Pancreas (tissue), 10 donors: ENCODE measurements around the gene GSN. TPM values are rescaled to one million over a fixed set of nuclear protein-coding genes. Genes with fewer than 3 reads are reported as not detected.

Experiments used
- ATAC-seq, 4 donors: fragments of 200-7000 bp; cut with Tn5 transposase; one replicate each; pipeline versions ENCODE4 v1.8.0 to v1.9.1; 2020; ENCODE audit warnings: mild to moderate bottlenecking in 4 of 4, moderate library complexity in 4 of 4
- DNase-seq, 6 donors: peaks; one replicate each; pipeline ENCODE4 v3.0.0-alpha.2; 2020
- FAIRE-seq: peaks from 2 replicates; lab custom pipeline; 2012; peaks lifted over from hg19 to GRCh38; lab: Jason Lieb, UNC
- H3K27ac ChIP-seq, 4 donors: fragments of 200-600 bp; sonication (generic); 1 replicate in 3 of 4; 2 replicates in 1 of 4; pipeline versions ENCODE4 v1.5.0 to v1.8.0; 2020
- H3K27me3 ChIP-seq, 4 donors: fragments of 200-600 bp; one replicate each; pipeline ENCODE4 v1.8.0; 2021
- H3K36me3 ChIP-seq, 3 donors: fragments of 200-600 bp; sonication (generic) in 1 of 3; one replicate each; pipeline versions ENCODE4 v1.5.0 to v1.8.0; 2020 to 2021
- H3K4me1 ChIP-seq, 3 donors: fragments of 200-600 bp; one replicate each; pipeline ENCODE4 v1.8.0; 2021
- H3K4me3 ChIP-seq, 4 donors: fragments of 200-600 bp; sonication (generic) in 2 of 4; one replicate each; pipeline versions ENCODE4 v1.5.0 to v1.8.0; 2020 to 2021
- H3K9me3 ChIP-seq, 4 donors: fragments of 200-600 bp; one replicate each; pipeline ENCODE4 v1.8.0; 2021
- WGBS, 2 donors: extraction: QIAGEN DNeasy Blood & Tissue Kit; methylation state at CpG; one replicate each; pipeline ENCODE4 v1.1.7; 2013; 5-methylcytosine and 5-hydroxymethylcytosine counted together
- intact Hi-C, 3 donors: fragments of 100-400 bp; cut with DNase I; formaldehyde crosslinking; loops; one replicate each; pipeline versions ENCODE4 v1.11.1 to v1.14.2; 2022
- polyA plus RNA-seq, 2 donors: library from polyadenylated mRNA; stranded (reverse); fragments of 200-250 nt; gene quantifications; one replicate each; pipeline ENCODE4 v1.2.3, GENCODE V29; 2013
- total RNA-seq, 6 donors: library from RNA; stranded (reverse); fragmentation: NEBNext Ultra II Directional in 4 of 6; extraction: Animal tissue kit (Norgen Biotek cat#: 25700) in 4 of 6; gene quantifications; one replicate each; pipeline versions ENCODE4 v1.2.1 to v1.2.4, GENCODE V29; 2021 to 2023
- TF ChIP-seq, protein P1 (sequence below), 4 donors: fragments of 200-600 bp; sonication (generic) in 3 of 4; IDR thresholded peaks; one replicate each; pipeline versions ENCODE4 v1.5.0 to v1.8.0; 2021; ENCODE audit warnings: antibody characterized with exemption in 4 of 4
- donor health status: healthy with polysubstance abuse.
- donor health status: DM: no; HTN: no; CAD: no; lungs with moderate emphysema.
- donor health status: DM: no; HTN: no; CAD: no.
- donor health status: control.
- donor health status: control.
- donor health status: Bipolar disorder and iron deficiency.
- donor health status: DM: yes; HTN: yes; CAD: no.
- donor health status: DM: no; HTN: no; CAD: no.
- donor health status: DM: no; HTN: no; CAD: no.
- donor health status: DM: yes; HTN: yes; CAD: no.

GSN gene
- total and polyA plus RNA-seq, 8 donors: 44.0 to 193 (median 132) TPM

DNA sequence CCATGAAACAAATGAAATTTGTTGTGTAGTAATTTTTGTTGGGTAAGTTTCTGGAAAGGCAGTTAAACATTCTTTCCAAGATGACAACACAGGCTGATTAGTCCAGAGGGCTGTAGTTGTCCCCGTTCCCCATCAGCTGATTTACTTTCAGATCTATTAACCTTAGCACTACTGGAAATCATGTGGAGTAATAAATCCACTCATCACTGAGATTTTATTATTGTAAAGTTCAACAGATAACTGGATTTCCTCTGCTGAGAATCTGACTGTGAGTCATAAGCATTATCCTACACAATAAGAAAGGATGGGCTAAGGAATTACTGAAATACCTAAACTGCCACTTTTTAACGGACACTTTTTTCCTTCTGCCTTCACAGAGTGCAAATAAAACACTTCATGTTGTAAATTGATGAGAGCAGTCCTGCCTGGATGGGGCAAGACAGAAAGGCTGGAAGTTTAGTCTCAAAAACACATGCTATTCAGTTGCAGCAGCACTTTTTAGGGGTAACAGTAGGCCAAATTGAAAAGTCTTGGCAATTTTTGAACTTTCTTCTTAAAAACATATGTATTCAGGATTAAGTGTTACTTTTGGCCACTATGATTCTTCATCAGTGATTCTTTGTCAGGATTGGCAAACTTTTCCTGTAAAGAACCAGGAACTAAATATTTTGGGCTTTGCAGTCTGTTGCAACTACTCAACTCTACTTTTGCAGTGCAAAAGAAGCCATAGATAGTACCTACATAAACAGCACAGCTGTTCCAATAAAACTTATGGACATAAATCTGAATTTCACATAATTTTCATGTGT, 95.1 kb downstream of the GSN start:
- Histone ChIP-seq H3K9me3 (no peaks in the 10 kb centered on the region), H3K27me3 (no peaks in the 10 kb centered on the region), H3K27ac (peak overlapping the region in 2 of 4 donors; percentile 34 to 48), H3K4me1 (peaks cover 0 to 18% (median 2%) of the 10 kb centered on the region in 3 donors), H3K4me3 (no peak overlapping the region), H3K36me3 (no peaks in the 10 kb centered on the region)
- TF ChIP-seq, protein P1, sequence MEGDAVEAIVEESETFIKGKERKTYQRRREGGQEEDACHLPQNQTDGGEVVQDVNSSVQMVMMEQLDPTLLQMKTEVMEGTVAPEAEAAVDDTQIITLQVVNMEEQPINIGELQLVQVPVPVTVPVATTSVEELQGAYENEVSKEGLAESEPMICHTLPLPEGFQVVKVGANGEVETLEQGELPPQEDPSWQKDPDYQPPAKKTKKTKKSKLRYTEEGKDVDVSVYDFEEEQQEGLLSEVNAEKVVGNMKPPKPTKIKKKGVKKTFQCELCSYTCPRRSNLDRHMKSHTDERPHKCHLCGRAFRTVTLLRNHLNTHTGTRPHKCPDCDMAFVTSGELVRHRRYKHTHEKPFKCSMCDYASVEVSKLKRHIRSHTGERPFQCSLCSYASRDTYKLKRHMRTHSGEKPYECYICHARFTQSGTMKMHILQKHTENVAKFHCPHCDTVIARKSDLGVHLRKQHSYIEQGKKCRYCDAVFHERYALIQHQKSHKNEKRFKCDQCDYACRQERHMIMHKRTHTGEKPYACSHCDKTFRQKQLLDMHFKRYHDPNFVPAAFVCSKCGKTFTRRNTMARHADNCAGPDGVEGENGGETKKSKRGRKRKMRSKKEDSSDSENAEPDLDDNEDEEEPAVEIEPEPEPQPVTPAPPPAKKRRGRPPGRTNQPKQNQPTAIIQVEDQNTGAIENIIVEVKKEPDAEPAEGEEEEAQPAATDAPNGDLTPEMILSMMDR (IDR thresholded peaks at IDR 0.05): no peak
- intact Hi-C loops: no loop called here
- WGBS, 2 donors: 45 to 60% methylated on average over 2 of the region's 2 CpGs
- FAIRE-seq (no peak), DNase-seq (no peak), ATAC-seq (peak in 2 of 4 donors; percentile 56 to 72)

DNA sequence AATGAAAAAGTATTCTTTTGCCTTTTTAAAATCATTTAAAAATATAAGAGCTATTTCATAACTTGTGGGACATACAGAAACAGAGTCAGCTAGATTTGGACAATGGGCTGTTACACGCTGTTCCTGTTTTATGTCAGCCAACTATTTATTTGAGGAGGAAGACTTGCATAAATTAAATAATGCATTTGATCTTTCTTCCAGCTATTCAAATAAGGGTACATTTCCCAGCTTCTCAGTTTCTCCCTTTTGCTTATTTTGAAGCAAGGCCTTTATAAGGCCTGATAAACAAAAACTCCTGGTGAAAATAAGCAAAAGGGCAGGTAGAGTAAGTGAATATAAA, 95.6 kb downstream of the GSN start:
- ATAC-seq (peak in 1 of 4 donors; percentile 15), DNase-seq (no peak), FAIRE-seq (peak; percentile 9)
- Histone ChIP-seq H3K4me3 (no peak overlapping the region), H3K27me3 (no peaks in the 10 kb centered on the region), H3K27ac (peak overlapping the region in 2 of 4 donors; percentile 34 to 48), H3K9me3 (no peaks in the 10 kb centered on the region), H3K4me1 (peaks cover 0 to 18% (median 6%) of the 10 kb centered on the region in 3 donors), H3K36me3 (no peaks in the 10 kb centered on the region)
- 68 to 78% methylated on average over 1 of the region's 1 CpG for WGBS, 2 donors
- TF ChIP-seq, protein P1 (IDR thresholded peaks at IDR 0.05): no peak
- intact Hi-C loops: no loop called here

DNA sequence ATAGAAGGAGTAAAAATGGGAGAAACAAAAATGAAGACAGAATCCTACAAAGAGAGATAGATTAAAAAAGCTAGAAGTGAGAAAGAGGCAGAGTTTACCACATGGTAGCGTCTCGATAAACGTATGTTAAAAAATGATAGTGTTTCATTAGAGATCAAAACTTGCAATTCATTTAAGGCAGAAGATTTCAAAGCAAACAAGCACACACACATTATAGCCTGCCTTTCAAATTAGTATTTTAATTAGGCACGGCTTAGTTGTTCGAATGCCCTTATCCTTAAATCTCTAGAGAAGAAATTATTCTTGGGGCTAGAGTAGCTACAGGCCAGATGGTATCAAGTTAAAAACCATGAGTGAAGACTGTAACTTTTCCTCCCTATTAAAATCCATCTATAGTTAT, 96.1 kb downstream of the GSN start:
- Histone ChIP-seq H3K9me3 (no peaks in the 10 kb centered on the region), H3K4me3 (no peak overlapping the region), H3K27me3 (no peaks in the 10 kb centered on the region), H3K36me3 (no peaks in the 10 kb centered on the region), H3K27ac (peak overlapping the region in 1 of 4 donors; percentile 34), H3K4me1 (peaks cover 0 to 18% (median 6%) of the 10 kb centered on the region in 3 donors)
- no peak for FAIRE-seq
- ATAC-seq: no peak
- 86 to 89% methylated on average over 5 of the region's 5 CpGs for WGBS, 2 donors
- intact Hi-C loops: no loop called here
- DNase-seq: no peak
- TF ChIP-seq, protein P1 (IDR thresholded peaks at IDR 0.05): no peak

DNA sequence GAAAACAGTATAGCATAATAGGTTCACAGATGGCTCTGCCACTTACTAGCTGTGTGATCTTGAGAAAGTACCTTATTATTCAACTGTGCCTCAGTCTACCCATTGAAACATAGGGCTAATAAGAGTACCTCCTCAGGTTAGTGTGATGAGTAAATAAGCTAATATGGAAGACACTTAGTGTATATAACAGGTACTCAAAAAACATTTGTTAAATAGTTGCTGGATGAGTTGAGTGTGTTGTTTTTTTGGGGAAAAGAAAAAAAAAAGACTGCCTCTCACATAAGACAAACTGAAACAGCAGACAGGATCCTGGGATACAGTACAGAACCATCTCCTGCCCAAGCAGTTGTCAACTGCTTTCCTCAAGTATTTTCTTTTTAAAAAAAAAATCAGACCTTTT, 96.9 kb downstream of the GSN start:
- TF ChIP-seq, protein P1 (IDR thresholded peaks at IDR 0.05): no peak
- H3K9me3 ChIP-seq: no peaks in the 10 kb centered on the region
- H3K27me3 ChIP-seq: no peaks in the 10 kb centered on the region
- H3K27ac ChIP-seq: no peak overlapping the region
- ATAC-seq: no peak
- intact Hi-C loops: no loop called here
- no peaks in the 10 kb centered on the region for H3K36me3 ChIP-seq
- peaks cover 0 to 18% (median 6%) of the 10 kb centered on the region in 3 donors for H3K4me1 ChIP-seq
- no peak for FAIRE-seq
- DNase-seq: no peak
- H3K4me3 ChIP-seq: no peak overlapping the region

DNA sequence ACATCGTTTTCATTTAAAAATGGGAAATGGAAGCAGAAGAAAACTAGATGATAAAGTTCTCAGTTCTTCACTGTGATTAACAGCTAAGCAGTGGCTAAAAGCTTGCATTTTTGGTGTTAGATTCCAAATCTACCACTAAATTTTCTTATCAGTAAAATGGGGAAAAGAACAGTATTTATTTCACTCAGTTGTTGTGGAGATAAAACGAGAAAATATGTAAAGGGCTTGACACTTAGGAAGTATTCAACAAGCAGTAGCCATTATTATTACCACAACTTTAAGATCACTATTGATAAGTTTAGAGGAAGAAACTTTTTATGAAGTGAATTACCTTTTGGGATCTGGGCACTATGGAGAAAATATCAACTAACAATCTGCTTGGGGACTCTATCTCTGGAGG, 97.6 kb downstream of the GSN start:
- TF ChIP-seq, protein P1 (IDR thresholded peaks at IDR 0.05): no peak
- WGBS, 2 donors: 62 to 78% methylated on average over 2 of the region's 2 CpGs

More for the DNA sequence above, 97.6 kb downstream of the GSN start:
- no peak overlapping the region for H3K27ac ChIP-seq
- peaks cover 0 to 18% (median 6%) of the 10 kb centered on the region in 3 donors for H3K4me1 ChIP-seq
- DNase-seq (no peak), ATAC-seq (no peak), FAIRE-seq (no peak)
- H3K36me3 ChIP-seq: no peaks in the 10 kb centered on the region
- intact Hi-C loops: no loop called here
- no peaks in the 10 kb centered on the region for H3K27me3 ChIP-seq
- no peaks in the 10 kb centered on the region for H3K9me3 ChIP-seq
- H3K4me3 ChIP-seq: no peak overlapping the region
